Chondrocyte (in vitro differentiated cells): ENCODE results near the gene RASD1. TPM values are rescaled to one million over a fixed set of nuclear protein-coding genes. Genes with fewer than 3 reads are reported as not detected.

Source experiments
- DNase-seq: peaks from one replicate; pipeline ENCODE4 v3.0.0; 2021; ENCODE audit warnings: mixed read lengths, low spot score
- H3K27ac Mint-ChIP-seq: one replicate; pipeline ENCODE4 v1.8.0; 2021; ENCODE audit warnings: mild to moderate bottlenecking, moderate library complexity, mixed read lengths; ENCODE audit not compliant: unreplicated experiment
- H3K27me3 Mint-ChIP-seq: 2 replicates; pipeline ENCODE4 v1.8.0; 2021; ENCODE audit warnings: low read depth, mixed read lengths
- H3K36me3 Mint-ChIP-seq: 2 replicates; pipeline ENCODE4 v1.8.0; 2021; ENCODE audit warnings: low read depth, mixed read lengths
- H3K4me1 Mint-ChIP-seq: 2 replicates; pipeline ENCODE4 v1.8.0; 2021; ENCODE audit warnings: low read depth, mild to moderate bottlenecking, mixed read lengths
- H3K4me3 Mint-ChIP-seq: one replicate; pipeline ENCODE4 v1.8.0; 2021; ENCODE audit warnings: mild to moderate bottlenecking, moderate library complexity, mixed read lengths; ENCODE audit not compliant: unreplicated experiment
- H3K9me3 Mint-ChIP-seq: 2 replicates; pipeline ENCODE4 v1.8.0; 2021; ENCODE audit warnings: low read depth, mixed read lengths
- CTCF ChIP-seq: fragments of 200-600 bp; sonication (generic); IDR thresholded peaks from 2 replicates; pipeline ENCODE4 v1.5.0; 2021; ENCODE audit warnings: antibody characterized with exemption, mild to moderate bottlenecking, moderate library complexity
- total RNA-seq: library from RNA; stranded (reverse); gene quantifications from 3 replicates; pipeline ENCODE4 v1.2.1, GENCODE V29; 2021

Gene RASD1
- total RNA-seq, 1 donor from 2014 or later = 0.42 TPM

DNA sequence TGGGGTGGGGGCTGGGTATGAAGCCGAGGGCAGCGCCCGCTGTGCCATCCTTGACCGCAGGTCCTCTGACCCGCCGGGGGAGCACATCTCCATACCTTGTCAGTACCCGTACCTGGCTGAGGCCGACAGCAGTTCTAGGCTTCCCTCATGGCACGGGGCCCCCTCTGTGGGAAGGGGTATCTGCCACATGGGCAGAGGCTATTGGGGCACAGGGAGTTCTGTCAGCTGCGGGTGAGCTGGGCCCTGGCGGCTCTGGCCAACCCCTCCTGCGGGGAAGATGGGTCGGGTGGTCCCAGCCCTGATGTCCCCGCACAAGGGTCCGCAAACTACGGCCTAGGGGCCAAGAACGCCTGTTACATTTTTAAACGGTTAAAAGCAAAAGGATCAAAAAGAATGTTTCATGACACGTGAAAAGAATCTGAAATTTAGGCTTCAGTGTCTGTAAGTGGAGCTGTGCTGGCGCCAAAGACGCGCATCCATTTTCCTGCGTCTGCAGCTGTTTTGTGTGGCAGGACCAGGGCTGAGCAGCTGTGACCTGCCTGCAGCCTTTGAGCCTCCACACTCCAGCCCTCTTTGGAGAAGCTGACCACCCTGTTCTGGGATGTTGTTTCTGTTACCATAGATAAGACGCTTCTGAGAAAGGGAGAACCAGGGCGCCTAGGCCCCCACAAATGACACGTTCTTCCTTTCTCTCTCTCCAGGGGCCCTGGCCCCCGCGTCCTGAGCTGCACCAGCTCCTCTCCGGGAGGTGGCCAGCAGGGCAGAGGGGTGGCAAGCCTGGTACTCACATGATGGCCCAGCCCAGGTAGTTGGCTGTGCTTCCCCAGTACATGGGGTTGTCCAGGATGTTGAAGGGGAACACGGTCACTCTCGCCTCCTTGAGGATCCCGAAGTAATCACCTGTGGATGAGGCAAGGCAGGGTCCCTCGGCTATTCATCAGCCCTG lies 12.7 kb upstream of the RASD1 start:
- Mint-ChIP-seq H3K36me3 (no peaks in the 10 kb centered on the region), H3K27ac (no peak overlapping the region), H3K27me3 (no peaks in the 10 kb centered on the region), H3K9me3 (no peaks in the 10 kb centered on the region), H3K4me3 (no peak overlapping the region), H3K4me1 (peaks cover 5% of the 10 kb centered on the region)
- DNase-seq = peak; percentile 68
- no peak for TF ChIP-seq CTCF

GRCh38 chr17:17508019-17508535 lies 11.9 kb upstream of the RASD1 start:
- H3K9me3 Mint-ChIP-seq = no peaks in the 10 kb centered on the region
- peaks cover 5% of the 10 kb centered on the region for H3K4me1 Mint-ChIP-seq
- H3K27me3 Mint-ChIP-seq = no peaks in the 10 kb centered on the region
- DNase-seq = peak; percentile 40
- no peak overlapping the region for H3K27ac Mint-ChIP-seq
- no peak for TF ChIP-seq CTCF
- no peaks in the 10 kb centered on the region for H3K36me3 Mint-ChIP-seq
- H3K4me3 Mint-ChIP-seq = no peak overlapping the region

DNA sequence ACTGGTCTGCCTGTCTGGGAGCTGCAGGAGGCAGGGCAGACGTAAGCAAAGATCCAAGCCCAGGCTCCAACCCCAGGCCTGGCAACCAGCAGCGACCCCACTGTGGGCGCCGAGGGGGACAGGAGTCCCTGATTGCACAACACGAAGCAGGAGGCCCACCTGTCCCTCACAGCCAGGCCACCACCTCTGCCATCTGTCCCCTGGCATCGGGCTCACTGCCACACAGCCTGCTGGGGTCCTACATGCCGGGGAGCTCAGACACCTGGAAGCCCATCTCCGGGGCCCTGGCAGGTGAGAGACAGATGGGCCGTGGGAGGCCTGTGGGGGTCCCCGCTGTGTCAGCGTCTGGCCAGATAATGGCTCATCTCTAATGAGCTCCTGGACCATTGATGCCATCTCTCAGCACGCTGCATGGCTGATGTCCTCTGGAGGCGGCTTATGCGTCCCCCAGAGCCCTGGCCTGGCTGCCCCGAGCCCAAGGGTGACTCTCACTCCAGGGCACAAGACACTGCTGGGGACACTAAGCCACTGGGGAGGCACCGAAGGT lies 11.3 kb upstream of the RASD1 start:
- no peak for TF ChIP-seq CTCF
- H3K4me3 Mint-ChIP-seq = no peak overlapping the region
- peak; percentile 92 for DNase-seq
- peaks cover 5% of the 10 kb centered on the region for H3K4me1 Mint-ChIP-seq
- H3K27me3 Mint-ChIP-seq = peaks cover 4% of the 10 kb centered on the region
- H3K36me3 Mint-ChIP-seq = peaks cover 1% of the 10 kb centered on the region
- no peak overlapping the region for H3K27ac Mint-ChIP-seq
- H3K9me3 Mint-ChIP-seq = no peaks in the 10 kb centered on the region

DNA sequence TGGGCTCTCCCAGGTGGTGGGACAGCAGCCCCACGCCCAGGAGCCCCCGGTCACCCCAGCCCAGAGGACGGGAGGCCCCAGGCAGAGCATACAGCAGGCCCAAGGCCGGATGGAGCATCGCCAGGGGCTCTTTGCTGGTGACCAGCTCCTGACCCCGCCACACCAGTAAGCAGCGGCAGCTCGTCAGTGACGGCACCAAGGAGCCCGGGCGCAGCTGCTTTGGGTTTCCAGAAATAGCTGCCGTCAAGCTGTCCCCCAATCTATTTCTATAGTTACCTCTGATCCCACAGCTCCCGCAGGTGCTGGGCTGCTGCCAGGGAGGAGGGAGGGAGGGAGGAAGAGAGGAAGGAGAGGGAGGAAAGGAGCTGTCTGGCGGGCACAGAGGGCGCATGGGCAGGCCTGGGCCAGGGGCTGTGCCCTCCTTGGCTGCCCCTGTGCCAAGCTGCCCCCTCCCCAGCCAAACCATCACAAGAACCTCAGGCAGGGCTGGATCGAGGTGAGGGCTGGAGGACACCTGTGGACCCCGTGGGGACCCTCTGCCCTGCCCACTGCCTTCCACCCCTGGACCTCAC lies 10.8 kb upstream of the RASD1 start:
- Mint-ChIP-seq H3K9me3 (no peaks in the 10 kb centered on the region), H3K4me1 (peaks cover 3% of the 10 kb centered on the region), H3K27me3 (peaks cover 4% of the 10 kb centered on the region), H3K4me3 (no peak overlapping the region), H3K36me3 (peaks cover 1% of the 10 kb centered on the region), H3K27ac (no peak overlapping the region)
- DNase-seq = no peak
- no peak for TF ChIP-seq CTCF

GRCh38 chr17:17506181-17506741 lies 10.1 kb upstream of the RASD1 start:
- no peak for DNase-seq
- no peak for TF ChIP-seq CTCF
- H3K36me3 Mint-ChIP-seq = peaks cover 1% of the 10 kb centered on the region
- no peaks in the 10 kb centered on the region for H3K4me1 Mint-ChIP-seq
- peaks cover 4% of the 10 kb centered on the region for H3K27me3 Mint-ChIP-seq
- H3K4me3 Mint-ChIP-seq = no peak overlapping the region
- no peak overlapping the region for H3K27ac Mint-ChIP-seq
- H3K9me3 Mint-ChIP-seq = no peaks in the 10 kb centered on the region
